RWPE2 (cell line): ENCODE results near the gene FTO.

Source experiments
- ATAC-seq: fragments of 200-7000 bp; cut with Tn5 transposase; 3 replicates; pipeline ENCODE4 v1.9.1; 2021; ENCODE audit warnings: low read depth
- DNase-seq: peaks from one replicate; pipeline ENCODE4 v3.0.0-alpha.2; 2020; ENCODE audit warnings: low spot score
- H3K27ac ChIP-seq: fragments of 450-650 bp; 2 replicates; pipeline ENCODE4 v1.5.1; 2017; ENCODE audit warnings: mild to moderate bottlenecking; ENCODE audit not compliant: poor library complexity, severe bottlenecking
- H3K27me3 ChIP-seq: fragments of 250-450 bp; sonication (Bioruptor Pico); 2 replicates; pipeline ENCODE4 v1.5.1; 2021; ENCODE audit warnings: mild to moderate bottlenecking, moderate library complexity; ENCODE audit not compliant: insufficient read depth, poor library complexity, severe bottlenecking
- H3K36me3 ChIP-seq: fragments of 250-450 bp; sonication (Bioruptor Pico); 2 replicates; pipeline ENCODE4 v1.5.1; 2020; ENCODE audit warnings: low read depth, mild to moderate bottlenecking, moderate library complexity
- H3K4me1 ChIP-seq: fragments of 250-450 bp; sonication (Bioruptor Pico); 2 replicates; pipeline ENCODE4 v1.5.1; 2021; ENCODE audit warnings: mild to moderate bottlenecking, moderate library complexity; ENCODE audit not compliant: insufficient read depth, poor library complexity, severe bottlenecking
- H3K4me3 ChIP-seq: fragments of 250-450 bp; sonication (Bioruptor Pico); 2 replicates; pipeline ENCODE4 v1.5.1; 2021; ENCODE audit warnings: mild to moderate bottlenecking, moderate library complexity; ENCODE audit not compliant: severe bottlenecking
- H3K9me3 ChIP-seq: fragments of 250-450 bp; sonication (Bioruptor Pico); 2 replicates; pipeline ENCODE4 v1.5.1; 2021; ENCODE audit warnings: mild to moderate bottlenecking, moderate library complexity; ENCODE audit not compliant: severe bottlenecking
- CTCF ChIP-seq: fragments of 450-650 bp; IDR thresholded peaks from one replicate; pipeline ENCODE4 v1.5.1; 2017; ENCODE audit warnings: mild to moderate bottlenecking, moderate library complexity; ENCODE audit not compliant: poor library complexity, severe bottlenecking

Gene FTO

DNA sequence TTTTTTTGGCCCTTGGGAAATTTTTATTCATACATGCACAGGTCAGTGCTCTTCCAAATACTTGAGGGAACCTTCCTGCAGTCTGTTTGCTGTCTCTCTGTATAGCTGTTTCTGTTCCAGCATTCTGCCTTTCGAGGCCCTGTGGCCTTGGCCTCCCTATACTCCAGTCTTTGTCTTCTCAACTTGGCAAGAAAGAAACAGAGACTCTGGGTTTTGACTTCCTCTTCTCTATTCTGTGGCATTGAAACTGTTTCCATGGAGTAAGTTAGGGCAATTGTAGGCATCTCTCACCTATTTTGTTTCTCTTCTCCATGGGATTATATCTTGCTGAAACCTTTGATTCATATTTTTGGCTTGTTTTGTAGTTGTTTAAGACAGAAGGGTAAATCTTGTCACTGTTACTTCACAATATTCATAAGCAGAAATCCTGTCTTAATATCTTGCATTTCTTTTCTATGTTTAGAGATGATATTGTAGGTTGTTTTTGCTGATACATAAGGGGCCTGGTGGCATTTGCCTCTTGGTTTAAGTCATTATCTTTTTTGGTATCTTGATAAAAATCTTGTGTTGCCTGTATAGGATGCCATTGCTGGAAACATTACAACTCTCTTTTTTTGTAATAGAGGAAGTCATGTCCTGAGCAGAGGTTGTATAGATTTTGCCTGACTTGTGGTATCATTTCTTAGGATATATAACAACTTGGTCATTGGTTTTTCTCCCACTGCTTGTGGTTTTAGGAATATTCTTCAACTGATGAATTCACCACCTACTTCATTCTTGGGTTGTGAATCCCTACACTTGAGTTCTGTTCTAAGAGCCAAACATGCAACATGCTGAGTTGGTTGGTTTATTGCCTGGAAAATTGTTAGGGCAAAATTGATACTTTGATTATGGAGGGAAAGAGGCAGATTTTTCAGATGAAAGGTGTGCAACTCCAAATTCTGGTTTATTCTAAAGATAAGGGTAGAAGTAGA lies 168.6 kb downstream of the FTO start:
- Histone ChIP-seq H3K27ac (no peak overlapping the region), H3K27me3 (no peaks in the 10 kb centered on the region), H3K4me1 (no peaks in the 10 kb centered on the region), H3K9me3 (peaks cover 8% of the 10 kb centered on the region), H3K36me3 (no peaks in the 10 kb centered on the region), H3K4me3 (no peak overlapping the region)
- ATAC-seq (no peak), DNase-seq (no peak)
- no peak for TF ChIP-seq CTCF

DNA sequence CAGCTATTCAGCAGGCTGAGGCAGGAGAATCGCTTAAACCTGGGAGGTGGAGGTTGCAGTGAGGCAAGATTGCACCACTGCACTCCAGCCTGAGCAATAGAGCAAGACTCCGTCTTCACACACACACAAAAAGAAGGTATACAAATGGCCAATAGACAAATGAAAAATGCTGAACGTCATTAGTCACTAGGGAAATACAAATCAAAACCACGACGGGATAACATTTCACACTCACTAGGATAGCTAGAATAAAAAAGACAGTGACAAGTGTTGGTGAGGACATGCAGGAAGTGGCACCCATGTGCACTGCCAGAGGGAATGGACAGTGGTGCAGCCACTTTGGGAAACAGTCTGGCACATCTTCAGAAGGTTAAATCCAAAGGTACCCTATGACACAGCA lies 172.9 kb downstream of the FTO start:
- no peak overlapping the region for H3K4me3 ChIP-seq
- TF ChIP-seq CTCF, result no peak
- H3K27ac ChIP-seq, result no peak overlapping the region
- no peaks in the 10 kb centered on the region for H3K27me3 ChIP-seq
- H3K4me1 ChIP-seq, result peaks cover 9% of the 10 kb centered on the region
- ATAC-seq, result no peak
- H3K36me3 ChIP-seq, result no peaks in the 10 kb centered on the region
- no peak for DNase-seq
- H3K9me3 ChIP-seq, result no peaks in the 10 kb centered on the region

DNA sequence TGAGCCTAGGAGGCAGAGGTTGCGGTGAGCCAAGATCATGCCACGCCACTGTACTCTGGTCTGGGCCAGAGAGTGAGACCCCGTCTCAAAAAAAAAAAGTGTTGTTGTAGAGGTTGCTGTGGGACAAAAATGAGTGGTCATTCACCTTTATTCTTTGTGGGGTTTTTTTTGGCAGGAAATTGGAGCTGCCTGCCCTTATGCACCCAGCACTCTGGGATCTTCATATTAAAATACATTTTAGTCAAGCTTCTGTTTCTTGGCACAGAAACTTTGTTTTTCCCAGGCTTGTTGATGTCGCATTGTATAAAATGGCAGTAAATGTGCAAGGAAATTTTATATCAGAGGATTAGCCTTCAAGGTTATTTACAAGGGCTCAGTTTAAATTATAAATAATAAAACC lies 174.3 kb downstream of the FTO start:
- Histone ChIP-seq H3K9me3 (no peaks in the 10 kb centered on the region), H3K4me3 (no peak overlapping the region), H3K36me3 (no peaks in the 10 kb centered on the region), H3K27me3 (no peaks in the 10 kb centered on the region), H3K27ac (no peak overlapping the region), H3K4me1 (peaks cover 10% of the 10 kb centered on the region)
- TF ChIP-seq CTCF, result no peak
- DNase-seq, result no peak
- ATAC-seq, result no peak

- ATAC-seq, result peak; percentile 98
- no peaks in the 10 kb centered on the region; the same call in 1 of the 2 replicates for H3K36me3 ChIP-seq
- peaks cover 10% of the 10 kb centered on the region for H3K4me1 ChIP-seq
- H3K27me3 ChIP-seq, result no peaks in the 10 kb centered on the region
- H3K4me3 ChIP-seq, result no peak overlapping the region
- DNase-seq, result no peak
- no peaks in the 10 kb centered on the region for H3K9me3 ChIP-seq
- TF ChIP-seq CTCF, result no peak
- H3K27ac ChIP-seq, result no peak overlapping the region
Measured at GRCh38 chr16:53881371-53881770, 177.4 kb downstream of the FTO start.

- no peaks in the 10 kb centered on the region; the same call in 1 of the 2 replicates for H3K36me3 ChIP-seq
- ATAC-seq (no peak), DNase-seq (no peak)
- H3K27me3 ChIP-seq, result no peaks in the 10 kb centered on the region
- H3K4me1 ChIP-seq, result peaks cover 10% of the 10 kb centered on the region
- TF ChIP-seq CTCF, result no peak
- H3K9me3 ChIP-seq, result no peaks in the 10 kb centered on the region
- no peak overlapping the region for H3K27ac ChIP-seq
- H3K4me3 ChIP-seq, result no peak overlapping the region
Measured at GRCh38 chr16:53882310-53882709, 178.4 kb downstream of the FTO start.
